ENCODE measurements around the gene NGRN. TPM values are rescaled to one million over a fixed set of nuclear protein-coding genes. Genes with fewer than 3 reads are reported as not detected.

The NGRN gene
- total RNA-seq, 1 experiment from 2014 or later, result 135 TPM

DNA sequence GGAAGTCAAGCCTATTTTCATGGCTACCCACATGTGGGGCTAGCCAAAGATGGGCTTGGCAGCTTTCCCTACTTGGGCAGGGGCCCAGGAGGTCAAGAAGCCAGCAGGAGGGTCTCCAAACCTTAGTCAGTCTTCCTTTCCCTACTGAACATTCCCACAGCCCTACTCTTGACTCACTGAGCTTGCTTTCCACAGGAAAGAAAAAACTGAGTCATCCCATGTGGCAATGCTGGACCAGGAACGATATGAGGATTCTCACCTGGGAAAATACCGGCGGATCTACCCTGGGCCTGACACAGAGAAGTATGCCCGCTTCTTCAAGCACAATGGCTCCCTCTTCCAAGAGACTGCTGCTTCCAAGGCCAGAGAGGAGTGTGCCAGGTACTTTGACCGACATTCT, 3.7 kb upstream of the NGRN start:
- BruUV-seq (replicated peaks), result no TSS peak
- CTCF ChIA-PET, result no interaction called here

DNA sequence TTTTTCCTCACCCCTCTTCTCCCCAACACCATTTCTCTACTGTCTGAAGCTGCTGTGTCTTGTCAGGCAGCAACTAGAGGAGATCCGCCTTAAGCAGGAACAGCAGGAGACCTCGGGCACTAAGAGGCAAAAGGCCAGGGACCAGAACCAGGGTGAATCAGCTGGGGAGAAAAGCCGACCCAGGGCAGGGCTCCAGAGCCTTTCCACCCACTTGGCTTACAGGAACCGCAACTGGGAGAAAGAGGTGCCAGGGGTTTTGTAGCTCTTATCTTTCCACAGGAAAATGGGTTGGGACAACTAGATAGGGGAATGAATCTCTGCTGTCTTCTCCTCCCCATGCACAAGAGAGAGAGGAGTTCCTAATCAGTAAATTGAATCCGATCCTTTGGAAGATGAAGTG, 3.0 kb upstream of the NGRN start:
- intact Hi-C loops (cut with micrococcal nuclease; ENCODE audit: unreplicated experiment), result no loop called here
- Histone ChIP-seq H3K27ac (ENCODE audit: low read depth, low read length, poor library complexity, severe bottlenecking) (no peak overlapping the region), H3K9me3 (ENCODE audit: low read depth, low read length, poor library complexity, severe bottlenecking) (no peaks in the 10 kb centered on the region), H3K36me3 (ENCODE audit: insufficient read depth, low read length, poor library complexity, severe bottlenecking) (peaks cover 4% of the 10 kb centered on the region), H3K27me3 (replicated peaks; ENCODE audit: insufficient read depth, low read depth, low read length, poor library complexity) (no peaks in the 10 kb centered on the region), H3K4me3 (ENCODE audit: low read depth, low read length, poor library complexity, severe bottlenecking) (no peak overlapping the region), H3K4me1 (ENCODE audit: insufficient read depth, low read length, poor library complexity, severe bottlenecking) (peaks cover 10% of the 10 kb centered on the region)
- CTCF ChIA-PET, result no interaction called here
- TF ChIP-seq EZH2 (IDR thresholded peaks at IDR 0.05; ENCODE audit: borderline replicate concordance, low read depth, low read length, poor library complexity, severe bottlenecking) (no peak), CTCF (conservative IDR thresholded peaks at IDR 0.05; ENCODE audit: low read depth, low read length) (no peak)
- no peak for DNase-seq (ENCODE audit: low spot score)
- no TSS peak for BruUV-seq (replicated peaks)
- POLR2A ChIA-PET (ENCODE audit: low non-redundant PET), result no interaction called here

More for the DNA sequence above, 3.7 kb upstream of the NGRN start:
- Histone ChIP-seq H3K36me3 (ENCODE audit: insufficient read depth, low read length, poor library complexity, severe bottlenecking) (no peaks in the 10 kb centered on the region), H3K27ac (ENCODE audit: low read depth, low read length, poor library complexity, severe bottlenecking) (no peak overlapping the region), H3K4me1 (ENCODE audit: insufficient read depth, low read length, poor library complexity, severe bottlenecking) (peaks cover 4% of the 10 kb centered on the region), H3K9me3 (ENCODE audit: low read depth, low read length, poor library complexity, severe bottlenecking) (no peaks in the 10 kb centered on the region), H3K27me3 (replicated peaks; ENCODE audit: insufficient read depth, low read depth, low read length, poor library complexity) (no peaks in the 10 kb centered on the region), H3K4me3 (ENCODE audit: low read depth, low read length, poor library complexity, severe bottlenecking) (no peak overlapping the region)
- POLR2A ChIA-PET (ENCODE audit: low non-redundant PET), result interaction anchor here (0.6 kb wide), 1 partner anchor 20 kb away, joined by 6 read pairs; no protein-coding TSS in a partner anchor
- intact Hi-C loops (cut with micrococcal nuclease; ENCODE audit: unreplicated experiment), result no loop called here
- no peak for TF ChIP-seq CTCF (conservative IDR thresholded peaks at IDR 0.05; ENCODE audit: low read depth, low read length)
- no peak for TF ChIP-seq EZH2 (IDR thresholded peaks at IDR 0.05; ENCODE audit: borderline replicate concordance, low read depth, low read length, poor library complexity, severe bottlenecking)
- no peak for DNase-seq (ENCODE audit: low spot score)

DNA sequence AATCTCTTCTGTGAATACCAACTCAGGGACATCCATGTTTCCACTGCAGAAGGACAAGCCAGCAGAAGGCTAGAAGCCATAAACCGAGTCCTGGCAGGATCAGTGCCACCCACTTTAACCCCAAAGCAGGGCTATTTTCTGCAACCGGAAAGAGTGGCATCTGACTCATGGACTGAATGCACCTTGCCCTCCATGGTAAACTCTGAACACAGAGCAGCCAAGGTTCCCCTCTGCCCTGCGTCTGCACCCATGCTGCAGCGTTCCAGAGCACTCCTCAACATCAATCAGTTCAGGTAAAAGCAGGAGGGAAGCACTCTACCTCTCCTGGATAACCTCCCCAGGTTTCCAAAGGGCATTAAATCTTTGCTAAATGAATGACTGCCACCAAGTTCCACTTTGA, 801 bp upstream of the NGRN start:
- intact Hi-C loops (cut with micrococcal nuclease; ENCODE audit: unreplicated experiment), result loop anchor here (1.0 kb wide), 1 partner anchor 30 kb away; the partner anchor contains the start of gene GDPGP1
- Histone ChIP-seq H3K4me3 (ENCODE audit: low read depth, low read length, poor library complexity, severe bottlenecking) (peak overlapping the region; percentile 59), H3K36me3 (ENCODE audit: insufficient read depth, low read length, poor library complexity, severe bottlenecking) (peaks cover 12% of the 10 kb centered on the region), H3K4me1 (ENCODE audit: insufficient read depth, low read length, poor library complexity, severe bottlenecking) (peaks cover 17% of the 10 kb centered on the region), H3K9me3 (ENCODE audit: low read depth, low read length, poor library complexity, severe bottlenecking) (no peaks in the 10 kb centered on the region), H3K27me3 (replicated peaks; ENCODE audit: insufficient read depth, low read depth, low read length, poor library complexity) (no peaks in the 10 kb centered on the region), H3K27ac (ENCODE audit: low read depth, low read length, poor library complexity, severe bottlenecking) (peak overlapping the region; percentile 91)
- CTCF ChIA-PET, result no interaction called here
- DNase-seq (ENCODE audit: low spot score), result no peak
- POLR2A ChIA-PET (ENCODE audit: low non-redundant PET), result no interaction called here
- no TSS peak for BruUV-seq (replicated peaks)
- TF ChIP-seq EZH2 (IDR thresholded peaks at IDR 0.05; ENCODE audit: borderline replicate concordance, low read depth, low read length, poor library complexity, severe bottlenecking), result no peak
- no peak for TF ChIP-seq CTCF (conservative IDR thresholded peaks at IDR 0.05; ENCODE audit: low read depth, low read length)

All from A673 (cell line).